ENCODE measurements around the gene SMARCD3.

The SMARCD3 gene

DNA sequence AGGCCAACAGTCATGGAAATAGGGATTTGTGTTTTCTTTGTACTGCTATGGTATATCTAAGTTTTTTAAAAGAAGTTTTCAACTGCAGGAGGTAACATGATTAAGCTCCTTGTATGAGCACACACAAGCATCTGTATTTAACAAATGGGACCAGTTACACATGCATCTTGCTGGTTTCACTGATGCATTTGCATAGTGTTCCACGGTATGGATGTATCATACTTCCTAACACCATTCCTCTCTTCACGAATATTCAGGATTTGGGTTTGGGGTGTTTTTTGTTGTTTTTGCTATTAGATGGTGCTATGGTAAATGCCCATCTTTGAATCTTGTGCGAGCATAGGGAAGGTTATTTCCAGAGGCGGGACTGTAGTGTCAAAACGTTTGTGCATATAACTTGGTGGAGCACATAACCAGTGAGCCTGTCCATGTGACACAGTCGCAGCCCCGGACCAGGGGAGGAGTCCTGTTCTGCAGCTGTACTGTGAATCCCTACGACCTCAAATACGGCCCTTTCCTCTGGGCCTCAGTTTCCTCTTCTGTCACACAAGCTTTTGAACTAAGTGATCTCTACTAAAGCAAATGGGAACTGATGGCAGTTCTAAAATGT, 40.1 kb downstream of the SMARCD3 start:
- no peak for DNase-seq (ENCODE audit: low spot score)

DNA sequence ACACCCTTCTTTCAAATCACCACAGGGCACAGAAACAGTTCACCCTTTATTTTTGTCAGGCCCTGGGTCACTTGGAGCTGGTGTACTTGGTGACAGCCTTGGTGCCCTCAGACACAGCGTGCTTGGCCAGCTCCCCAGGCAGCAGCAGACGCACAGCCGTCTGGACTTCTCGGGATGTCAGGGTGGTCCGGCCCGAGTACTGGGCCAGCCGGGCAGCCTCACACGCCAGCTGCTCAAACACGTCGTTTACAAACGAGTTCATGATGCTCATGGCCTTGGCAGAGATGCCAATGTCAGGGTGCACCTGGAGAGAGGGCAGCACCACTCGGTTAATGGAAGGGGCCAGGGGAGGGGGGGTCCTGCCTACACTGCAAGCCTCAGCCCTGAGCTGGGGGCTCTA, 40.7 kb downstream of the SMARCD3 start:
- no peak for DNase-seq (ENCODE audit: low spot score)

DNA sequence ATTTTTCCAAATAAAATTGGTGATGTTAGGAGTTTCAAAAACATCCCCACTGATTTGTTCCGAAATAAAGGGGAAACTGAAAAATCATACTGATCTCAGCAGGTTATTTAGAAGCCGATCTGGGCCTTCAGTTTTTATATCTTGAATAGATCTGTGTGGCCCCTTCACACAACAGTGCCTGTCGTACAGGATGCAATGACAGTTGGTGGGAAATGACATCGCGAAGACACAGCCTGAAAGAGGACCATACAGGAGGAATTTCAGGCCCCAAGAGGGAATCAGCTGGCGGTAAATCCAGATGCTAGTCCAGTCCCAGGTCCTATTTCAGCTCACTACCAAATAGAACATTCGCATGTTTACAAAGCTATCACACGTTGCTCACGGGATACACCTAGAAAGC, 41.2 kb downstream of the SMARCD3 start:
- DNase-seq (ENCODE audit: low spot score): no peak

DNA sequence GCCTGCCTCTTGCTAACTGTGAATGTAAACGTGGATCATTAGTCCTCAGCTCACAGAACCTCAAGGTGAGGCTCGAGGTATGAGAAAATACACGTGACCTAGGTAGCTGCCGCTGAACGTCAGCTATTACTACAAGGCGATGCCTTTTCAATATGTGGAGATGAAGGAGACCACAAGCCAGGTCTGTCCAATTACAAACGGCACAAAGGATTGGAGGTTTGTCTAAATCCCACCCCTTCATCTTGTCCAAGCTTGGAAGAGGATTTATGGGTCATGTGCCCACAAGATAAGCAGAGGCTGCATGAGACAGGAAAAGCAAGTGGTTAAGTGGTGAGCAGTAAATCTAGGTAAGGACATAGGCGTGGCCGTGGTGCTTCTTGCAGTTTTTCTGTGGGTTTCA, 41.6 kb downstream of the SMARCD3 start:
- DNase-seq (ENCODE audit: low spot score): peak; percentile 23

DNA sequence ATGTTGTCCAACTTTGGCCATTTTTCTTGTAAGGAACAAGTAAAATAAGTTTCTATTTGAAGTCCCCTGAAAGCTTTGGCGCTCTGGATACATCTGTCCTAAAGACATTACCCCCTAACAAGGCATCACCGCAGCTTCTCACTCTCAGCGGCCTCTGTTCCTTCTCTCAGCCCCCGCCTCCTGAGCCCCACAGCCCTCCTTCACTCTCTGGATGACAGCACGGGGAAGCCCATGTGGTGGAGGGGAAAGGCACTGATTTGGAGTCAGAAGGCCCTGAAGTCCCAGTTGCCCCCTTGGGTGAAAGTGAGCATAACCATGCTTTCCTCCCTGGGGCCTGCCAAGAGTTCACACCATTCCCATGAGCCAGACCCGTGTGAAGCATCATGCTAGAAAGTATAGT, 42.8 kb downstream of the SMARCD3 start:
- DNase-seq (ENCODE audit: low spot score): no peak

DNA sequence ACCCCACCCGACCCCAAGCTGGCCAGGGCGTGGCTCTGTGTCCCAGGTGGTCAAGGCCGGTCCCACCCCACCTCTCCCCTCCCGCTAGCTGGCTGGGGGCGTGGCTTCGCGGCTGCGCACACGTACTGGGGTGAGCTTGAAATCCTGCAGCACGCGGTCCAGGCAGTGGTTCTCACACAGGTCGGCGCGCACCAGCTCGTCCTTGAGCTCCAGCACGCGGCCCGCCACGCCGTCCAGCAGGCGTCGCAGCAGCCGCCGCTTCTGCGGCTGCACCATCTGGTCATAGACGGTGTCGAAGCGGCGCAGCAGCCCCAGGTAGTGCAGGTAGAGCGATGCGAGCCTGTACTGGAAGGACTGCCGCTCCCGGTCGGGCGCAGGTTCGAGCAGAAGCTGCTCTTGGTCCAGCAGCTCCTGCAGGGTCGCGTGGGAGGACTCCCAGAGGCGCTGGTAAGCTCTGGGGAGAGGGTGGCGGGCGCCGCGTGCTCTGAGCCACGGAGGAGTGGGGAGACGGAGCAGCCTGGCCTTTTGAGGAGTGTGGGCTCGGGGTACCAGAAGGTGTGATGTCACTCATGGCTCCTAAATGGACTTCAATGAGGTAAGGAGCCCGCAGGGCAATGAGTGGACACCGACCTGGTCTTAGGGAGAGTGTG, 44.0 kb downstream of the SMARCD3 start:
- DNase-seq (ENCODE audit: low spot score): no peak

DNA sequence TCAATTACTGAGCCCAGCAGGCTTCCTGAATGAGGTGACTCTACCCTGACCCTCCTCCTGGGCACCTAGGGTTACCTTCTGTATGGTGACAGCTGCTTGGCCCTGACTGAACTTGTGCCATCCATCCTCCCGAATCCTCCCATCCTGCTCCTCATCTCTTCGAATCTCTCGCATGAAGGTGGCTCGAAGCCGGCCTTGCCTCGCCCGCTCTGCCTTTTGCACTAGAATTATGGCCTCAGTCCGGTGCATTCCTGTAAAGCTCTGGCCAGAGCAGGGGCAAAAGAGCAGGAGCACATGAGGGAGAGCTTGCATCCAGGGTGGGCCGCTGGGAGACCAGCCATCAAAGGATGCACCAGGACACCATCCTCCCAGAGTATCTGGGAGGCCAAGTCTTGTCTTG, 45.7 kb downstream of the SMARCD3 start:
- no peak for DNase-seq (ENCODE audit: low spot score)

DNA sequence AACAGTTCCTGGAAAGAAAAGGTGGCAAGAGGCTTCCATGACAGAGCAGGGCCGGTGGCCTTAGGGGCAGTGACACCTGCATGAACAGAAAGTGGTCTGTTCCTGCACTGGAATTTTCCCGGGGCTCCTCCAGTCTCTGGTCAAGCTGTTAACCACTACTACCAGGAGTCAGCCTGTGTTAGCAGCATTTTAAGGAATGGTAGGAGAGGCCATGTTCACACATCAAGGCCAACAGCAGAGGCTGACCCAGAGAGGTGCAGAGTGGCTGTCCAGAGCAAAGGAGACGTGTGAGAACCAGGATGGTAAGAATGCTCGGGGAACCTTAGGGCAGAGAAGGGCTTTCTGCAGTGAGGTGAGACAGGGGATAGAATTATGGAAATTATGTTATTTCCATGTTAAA, 46.7 kb downstream of the SMARCD3 start:
- no peak for DNase-seq (ENCODE audit: low spot score)

DNA sequence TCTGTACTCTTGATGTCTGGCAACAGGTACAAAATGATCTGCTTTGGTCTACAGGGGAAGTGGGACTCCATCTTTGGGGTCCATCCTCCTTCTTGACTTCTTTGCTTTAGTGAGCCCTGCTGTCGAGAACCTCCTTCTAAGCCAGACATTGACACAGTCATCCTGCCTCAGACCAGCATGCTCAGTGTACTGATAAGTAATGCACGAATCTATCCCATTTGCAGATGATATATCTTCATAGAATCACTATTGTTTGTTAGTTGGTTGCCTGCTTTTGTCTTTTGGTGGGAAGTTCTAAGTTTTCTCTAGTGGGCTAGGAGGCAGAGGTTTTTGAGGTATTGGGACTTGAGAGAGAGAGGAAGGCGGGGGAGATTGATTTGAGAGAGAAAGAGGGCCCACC, 47.1 kb downstream of the SMARCD3 start:
- no peak for DNase-seq (ENCODE audit: low spot score)

DNA sequence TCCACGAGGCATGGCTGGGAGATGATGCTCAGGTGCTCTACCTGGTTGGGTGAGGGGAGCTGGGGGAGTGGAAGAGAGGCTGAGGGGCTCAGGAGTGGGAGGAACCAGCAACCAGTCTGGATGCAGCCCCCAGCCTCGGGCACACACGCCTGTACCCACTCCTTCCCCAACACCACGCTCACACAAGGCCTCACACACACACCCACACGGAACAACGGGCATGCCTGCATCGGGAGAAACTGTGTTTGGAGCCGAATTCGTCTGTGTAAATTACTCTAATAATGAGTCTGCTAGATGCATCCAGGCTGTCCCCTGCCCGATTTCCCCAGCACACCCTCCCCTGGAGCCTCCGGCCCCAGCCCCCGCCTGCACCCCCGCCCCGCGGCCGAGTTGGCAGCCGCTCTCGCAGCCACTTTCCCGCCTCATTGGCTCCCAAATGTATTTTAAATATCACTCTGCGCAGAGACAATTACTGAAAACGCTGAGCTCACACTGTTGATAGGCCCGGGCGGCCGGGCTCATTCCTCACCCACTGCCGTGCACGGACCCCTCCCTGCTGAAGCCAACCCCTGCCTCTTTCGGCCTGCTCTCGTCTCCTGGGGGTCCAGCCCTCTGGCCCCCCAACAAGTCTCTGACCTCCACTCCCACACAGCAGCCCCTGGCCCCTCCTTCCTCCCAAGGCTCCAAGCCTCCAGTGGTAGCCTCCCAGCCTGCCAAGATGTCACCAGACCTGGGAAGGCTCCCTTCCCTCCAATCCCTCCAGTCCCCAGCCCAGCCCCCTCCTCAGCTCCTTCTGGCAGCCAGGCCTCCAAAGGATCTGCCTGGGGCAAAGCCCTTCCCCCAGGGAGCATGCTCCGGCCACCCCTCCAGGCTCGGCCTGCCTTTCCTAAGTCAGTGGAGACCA, 49.3 kb downstream of the SMARCD3 start:
- no peak for DNase-seq (ENCODE audit: low spot score)

DNA sequence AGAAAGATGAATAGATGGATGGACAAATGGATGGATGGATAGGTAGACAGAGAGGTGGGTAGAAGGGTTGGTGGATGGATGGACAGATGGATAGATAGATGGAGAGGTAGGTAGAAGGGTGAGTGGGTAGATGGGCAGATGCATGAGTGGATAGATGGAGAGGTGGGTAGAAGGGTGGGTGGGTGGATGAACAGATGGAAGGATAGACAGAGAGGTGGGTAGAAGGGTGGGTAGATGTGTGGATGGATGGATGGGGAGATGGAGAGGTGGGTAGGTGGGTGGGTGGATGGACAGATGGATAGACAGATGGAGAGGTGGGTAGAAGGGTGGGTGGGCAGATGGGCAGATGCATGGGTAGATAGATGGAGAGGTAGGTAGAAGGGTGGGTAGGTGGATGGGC, 50.6 kb downstream of the SMARCD3 start:
- DNase-seq (ENCODE audit: low spot score): no peak

DNA sequence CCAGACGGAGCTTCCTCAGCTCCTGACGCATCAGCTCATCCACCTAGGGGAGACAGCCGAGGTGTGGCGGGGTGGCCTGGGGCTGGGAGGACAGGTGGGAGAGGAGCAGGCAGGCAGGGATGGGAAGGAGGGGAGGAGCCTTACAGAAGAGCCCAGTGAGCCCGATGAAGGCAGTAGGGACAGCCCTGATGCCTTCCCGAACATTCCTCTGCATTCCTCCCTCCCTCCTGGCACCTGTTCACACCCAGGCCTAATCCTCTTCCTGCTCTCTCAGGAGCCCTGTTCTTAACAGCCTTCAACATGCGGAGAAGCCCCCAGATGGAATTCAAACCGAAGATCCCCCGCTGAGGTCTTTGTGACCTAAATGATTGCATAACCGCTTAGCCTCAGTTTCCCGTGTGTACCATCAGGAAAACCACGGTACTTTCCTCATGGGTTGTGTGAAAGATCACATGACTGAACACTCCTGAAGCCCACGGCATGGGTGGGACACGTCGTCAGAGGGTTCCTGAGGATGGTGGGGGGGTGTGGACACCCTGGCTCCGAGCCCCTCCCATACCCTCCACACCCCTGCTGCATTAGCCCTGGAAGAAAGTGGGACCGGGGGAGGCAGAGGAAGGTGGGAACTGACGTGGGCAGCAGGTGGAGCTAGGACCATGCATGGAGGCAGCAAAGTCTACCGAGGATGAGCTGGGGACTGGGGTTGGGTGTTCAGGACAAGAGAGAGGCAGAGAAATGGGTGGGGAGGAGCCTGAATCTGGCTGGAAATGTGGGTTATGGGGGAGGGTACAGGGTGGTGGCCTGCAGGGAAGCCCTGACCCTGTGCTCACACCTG, 52.7 kb downstream of the SMARCD3 start:
- no peak for DNase-seq (ENCODE audit: low spot score)

DNA sequence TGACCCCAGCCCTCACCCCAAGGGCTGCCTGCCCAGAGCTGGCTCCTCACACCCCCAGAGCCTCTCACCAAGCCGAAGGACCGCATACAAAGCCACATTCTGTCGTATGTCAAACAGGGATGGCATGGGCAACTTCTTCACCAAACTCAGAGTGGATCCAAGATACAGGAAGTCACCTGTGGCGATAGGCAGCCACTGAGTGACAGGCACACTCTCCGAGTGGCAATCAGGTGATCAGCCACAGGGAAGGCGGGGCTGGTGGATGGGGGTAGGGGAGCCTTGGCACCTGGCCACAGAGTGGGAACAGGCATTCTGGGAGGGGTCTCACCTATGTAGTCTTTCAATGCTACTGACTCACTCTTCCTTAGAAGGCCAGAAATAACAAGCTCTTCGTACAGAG, 54.3 kb downstream of the SMARCD3 start:
- no peak for DNase-seq (ENCODE audit: low spot score)

DNA sequence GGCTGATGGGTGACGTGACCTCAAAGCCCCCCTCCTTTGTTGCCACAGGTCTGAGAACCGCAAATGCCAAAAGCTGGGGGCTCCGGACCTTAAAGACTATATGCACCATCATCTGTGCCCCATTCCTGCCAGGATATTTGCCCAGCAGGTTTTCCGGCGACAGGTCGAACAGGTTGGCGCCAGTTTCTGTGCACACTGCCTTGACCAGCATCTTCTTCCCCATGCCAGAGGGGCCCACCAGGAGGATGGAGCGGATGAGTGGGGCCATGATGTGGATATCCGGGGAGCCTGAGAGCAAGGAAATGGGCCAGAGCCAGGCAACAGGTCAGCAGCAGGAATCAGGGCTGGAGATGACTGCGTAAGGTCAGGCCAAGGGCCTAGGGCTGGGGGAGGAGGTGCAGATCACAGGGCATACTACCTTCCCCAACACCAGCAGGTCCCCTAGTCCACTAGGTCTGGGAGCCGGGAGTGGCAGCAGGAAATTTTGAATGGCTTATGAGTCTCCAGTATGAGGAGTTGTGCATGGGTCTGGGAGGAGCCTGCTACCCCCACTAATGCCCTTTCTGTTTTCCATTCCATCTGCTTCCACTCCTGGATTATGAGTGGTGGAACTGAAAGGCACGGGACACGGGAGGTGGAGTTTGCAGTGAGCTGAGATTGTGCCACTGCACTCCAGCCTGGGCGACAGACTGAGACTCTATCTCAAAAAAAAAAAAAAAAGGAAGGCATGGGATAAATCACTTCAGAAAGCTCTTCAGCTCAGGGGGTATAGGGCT, 55.1 kb downstream of the SMARCD3 start:
- no peak for DNase-seq (ENCODE audit: low spot score)

DNA sequence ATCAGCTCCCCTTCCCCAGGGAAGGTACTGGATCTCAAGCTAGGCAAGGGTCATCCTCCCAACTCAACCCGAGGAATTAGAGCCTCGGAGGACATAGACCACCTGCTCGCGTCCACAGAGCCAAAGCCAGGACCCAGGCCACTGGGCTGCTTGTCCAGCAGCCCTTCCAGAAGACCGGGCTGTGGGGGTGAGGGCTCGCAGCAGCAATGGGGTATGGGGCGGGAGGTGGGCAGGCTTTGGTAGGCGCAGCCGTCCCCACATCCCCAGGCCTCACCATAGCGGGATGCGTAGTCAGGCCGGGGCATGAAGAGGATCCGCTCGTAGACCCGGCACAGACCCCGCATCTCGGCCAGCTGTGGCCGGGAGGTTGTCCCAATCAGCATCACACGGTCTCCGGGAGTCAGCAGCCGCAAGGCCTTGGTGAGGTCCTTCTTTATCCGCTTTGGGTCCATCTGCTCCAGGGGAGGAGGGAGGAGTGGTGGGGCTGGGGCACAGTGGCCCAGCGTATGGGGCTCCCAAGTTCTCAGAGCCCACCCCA, 56.4 kb downstream of the SMARCD3 start:
- DNase-seq (ENCODE audit: low spot score): no peak

DNA sequence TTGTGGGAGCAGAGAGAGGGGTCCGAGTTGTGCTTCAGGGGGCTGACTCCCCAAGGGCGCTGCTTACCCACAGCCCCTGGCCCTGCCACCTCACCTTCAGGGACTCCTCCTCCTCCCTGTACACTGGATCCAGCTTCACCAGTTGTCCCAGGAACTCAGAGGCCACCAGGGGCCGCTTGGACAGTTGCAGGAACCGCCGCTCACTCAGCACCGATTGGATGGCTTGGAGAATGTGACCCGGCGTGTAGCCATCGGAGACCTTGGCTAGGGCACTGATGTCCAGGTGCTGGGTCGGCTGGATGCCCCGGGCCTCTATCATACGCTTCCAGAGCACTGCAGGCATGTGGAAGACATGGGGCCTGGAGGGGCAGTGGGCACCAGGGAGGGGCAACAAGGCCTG, 57.0 kb downstream of the SMARCD3 start:
- no peak for DNase-seq (ENCODE audit: low spot score)

DNA sequence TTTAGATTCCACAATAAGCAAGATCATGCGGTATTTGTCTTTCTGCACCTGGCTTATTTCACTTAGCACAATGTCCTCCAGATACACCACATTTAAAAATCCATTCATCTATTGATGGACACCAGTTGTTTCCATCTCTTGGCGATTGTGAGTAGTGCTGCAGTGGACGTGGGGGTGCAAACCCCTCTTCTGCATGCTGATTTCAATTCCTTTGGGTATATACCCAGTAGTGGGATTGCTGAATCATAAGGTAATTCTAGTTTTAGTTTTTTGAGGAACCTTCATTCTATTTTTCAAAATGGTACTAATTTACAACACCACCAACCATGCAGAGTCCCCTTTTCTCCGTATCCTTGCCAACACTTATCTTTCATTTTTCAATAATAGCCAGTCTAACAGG, 59.5 kb downstream of the SMARCD3 start:
- no peak for DNase-seq (ENCODE audit: low spot score)

Data from CD4-positive, alpha-beta T cell treated with Interleukin-15 for 4 hours (primary cell).